ENCODE results near the gene CCT3. TPM values are rescaled to one million over a fixed set of nuclear protein-coding genes. Genes with fewer than 3 reads are reported as not detected.
"Not testable (repeated sequence)": the region's sequence is repeated elsewhere in the genome, so short reads cannot be mapped to it uniquely, and the experiment has no call there.

CCT3 gene
- total and polyA plus RNA-seq, 4 donors = 74.5 to 144 (median 119) TPM

GRCh38 chr1:156352481-156352880, 14.4 kb upstream of the CCT3 start:
- H3K9ac ChIP-seq (ENCODE audit: low read depth in 1 of 2, low read length in 2 of 2); H3K36me3 ChIP-seq (ENCODE audit: control insufficient read depth in 4 of 4, insufficient read depth in 3 of 4, low read depth in 1 of 4, low read length in 3 of 4); DNase-seq (ENCODE audit: low spot score); H3K9me3 ChIP-seq (ENCODE audit: control insufficient read depth in 4 of 4, low read length in 3 of 4); H3K4me1 ChIP-seq (ENCODE audit: control insufficient read depth in 4 of 4, insufficient read depth in 4 of 4, low read length in 3 of 4); H3K27me3 ChIP-seq (ENCODE audit: control insufficient read depth in 4 of 4, insufficient read depth in 4 of 4, low read length in 3 of 4); H3K4me3 ChIP-seq (ENCODE audit: low read depth in 1 of 3, low read length in 3 of 3); H3K27ac ChIP-seq (ENCODE audit: low read depth in 1 of 2, low read length in 2 of 2): not testable (repeated sequence)
- WGBS = 93% methylated on average over 13 of the region's 13 CpGs

GRCh38 chr1:156347331-156347730, 9.2 kb upstream of the CCT3 start:
- H3K27ac ChIP-seq (ENCODE audit: low read depth in 1 of 2, low read length in 2 of 2) = no peak overlapping the region
- no peaks in the 10 kb centered on the region for H3K36me3 ChIP-seq (ENCODE audit: control insufficient read depth in 4 of 4, insufficient read depth in 3 of 4, low read depth in 1 of 4, low read length in 3 of 4)
- H3K9me3 ChIP-seq (ENCODE audit: control insufficient read depth in 4 of 4, low read length in 3 of 4) = no peaks in the 10 kb centered on the region
- WGBS = 86% methylated on average over 4 of the region's 4 CpGs
- DNase-seq (ENCODE audit: low spot score) = no peak
- H3K9ac ChIP-seq (ENCODE audit: low read depth in 1 of 2, low read length in 2 of 2) = no peak overlapping the region
- no peaks in the 10 kb centered on the region for H3K4me1 ChIP-seq (ENCODE audit: control insufficient read depth in 4 of 4, insufficient read depth in 4 of 4, low read length in 3 of 4)
- no peak overlapping the region for H3K4me3 ChIP-seq (ENCODE audit: low read depth in 1 of 3, low read length in 3 of 3)
- no peaks in the 10 kb centered on the region for H3K27me3 ChIP-seq (ENCODE audit: control insufficient read depth in 4 of 4, insufficient read depth in 4 of 4, low read length in 3 of 4)
- TF ChIP-seq TAF1 (conservative IDR thresholded peaks at IDR 0.05) = no peak

GRCh38 chr1:156346636-156347035, 8.5 kb upstream of the CCT3 start:
- no peaks in the 10 kb centered on the region for H3K9me3 ChIP-seq (ENCODE audit: control insufficient read depth in 4 of 4, low read length in 3 of 4)
- H3K27me3 ChIP-seq (ENCODE audit: control insufficient read depth in 4 of 4, insufficient read depth in 4 of 4, low read length in 3 of 4) = no peaks in the 10 kb centered on the region
- TF ChIP-seq SP1 (IDR thresholded peaks at IDR 0.05) (no peak), RAD21 (IDR thresholded peaks at IDR 0.05) (no peak), JUND (IDR thresholded peaks at IDR 0.05) (no peak), NR2F2 (IDR thresholded peaks at IDR 0.05) (no peak), GABPA (IDR thresholded peaks at IDR 0.05 in 1 of 2, conservative IDR thresholded peaks at IDR 0.05 in 1 of 2) (no peak), CTCF (IDR thresholded peaks at IDR 0.05; ENCODE audit: low read depth, low read length, missing input control) (no peak)
- no peak overlapping the region for H3K4me3 ChIP-seq (ENCODE audit: low read depth in 1 of 3, low read length in 3 of 3)
- no peak overlapping the region for H3K9ac ChIP-seq (ENCODE audit: low read depth in 1 of 2, low read length in 2 of 2)
- 77% methylated on average over 2 of the region's 2 CpGs for WGBS
- H3K4me1 ChIP-seq (ENCODE audit: control insufficient read depth in 4 of 4, insufficient read depth in 4 of 4, low read length in 3 of 4) = no peaks in the 10 kb centered on the region
- no peak for DNase-seq (ENCODE audit: low spot score)
- no peaks in the 10 kb centered on the region for H3K36me3 ChIP-seq (ENCODE audit: control insufficient read depth in 4 of 4, insufficient read depth in 3 of 4, low read depth in 1 of 4, low read length in 3 of 4)
- no peak overlapping the region for H3K27ac ChIP-seq (ENCODE audit: low read depth in 1 of 2, low read length in 2 of 2)

- H3K36me3 ChIP-seq (ENCODE audit: control insufficient read depth in 4 of 4, insufficient read depth in 3 of 4, low read depth in 1 of 4, low read length in 3 of 4); H3K4me3 ChIP-seq (ENCODE audit: low read depth in 1 of 3, low read length in 3 of 3); H3K27me3 ChIP-seq (ENCODE audit: control insufficient read depth in 4 of 4, insufficient read depth in 4 of 4, low read length in 3 of 4); H3K9ac ChIP-seq (ENCODE audit: low read depth in 1 of 2, low read length in 2 of 2); H3K4me1 ChIP-seq (ENCODE audit: control insufficient read depth in 4 of 4, insufficient read depth in 4 of 4, low read length in 3 of 4); H3K27ac ChIP-seq (ENCODE audit: low read depth in 1 of 2, low read length in 2 of 2); DNase-seq (ENCODE audit: low spot score); H3K9me3 ChIP-seq (ENCODE audit: control insufficient read depth in 4 of 4, low read length in 3 of 4): not testable (repeated sequence)
- 95% methylated on average over 2 of the region's 2 CpGs for WGBS
Observed at GRCh38 chr1:156346035-156346434, 7.9 kb upstream of the CCT3 start.

- Histone ChIP-seq H3K9me3 (ENCODE audit: control insufficient read depth in 4 of 4, low read length in 3 of 4) (no peaks in the 10 kb centered on the region), H3K27ac (ENCODE audit: low read depth in 1 of 2, low read length in 2 of 2) (no peak overlapping the region), H3K4me1 (ENCODE audit: control insufficient read depth in 4 of 4, insufficient read depth in 4 of 4, low read length in 3 of 4) (no peaks in the 10 kb centered on the region), H3K9ac (ENCODE audit: low read depth in 1 of 2, low read length in 2 of 2) (no peak overlapping the region), H3K4me3 (ENCODE audit: low read depth in 1 of 3, low read length in 3 of 3) (no peak overlapping the region), H3K27me3 (ENCODE audit: control insufficient read depth in 4 of 4, insufficient read depth in 4 of 4, low read length in 3 of 4) (no peaks in the 10 kb centered on the region), H3K36me3 (ENCODE audit: control insufficient read depth in 4 of 4, insufficient read depth in 3 of 4, low read depth in 1 of 4, low read length in 3 of 4) (no peaks in the 10 kb centered on the region)
- DNase-seq (ENCODE audit: low spot score) = no peak
- WGBS = 84% methylated on average over 3 of the region's 3 CpGs
- TF ChIP-seq FOXA1 (IDR thresholded peaks at IDR 0.05) (no peak), MAX (IDR thresholded peaks at IDR 0.05) (no peak), HNF4A (conservative IDR thresholded peaks at IDR 0.05) (no peak), ATF3 (IDR thresholded peaks at IDR 0.05) (no peak), GABPA (IDR thresholded peaks at IDR 0.05 in 1 of 2, conservative IDR thresholded peaks at IDR 0.05 in 1 of 2) (no peak), FOXA2 (IDR thresholded peaks at IDR 0.05) (no peak), TAF1 (conservative IDR thresholded peaks at IDR 0.05) (no peak), ZBTB33 (IDR thresholded peaks at IDR 0.05) (no peak), RAD21 (IDR thresholded peaks at IDR 0.05) (no peak), EGR1 (IDR thresholded peaks at IDR 0.05; ENCODE audit: low read depth in 2 of 2) (no peak)
Observed at GRCh38 chr1:156344409-156344808, 6.3 kb upstream of the CCT3 start.

Data from liver (tissue), 9 donors.